PFSK-1 (cell line): ENCODE results near the gene RASGRP4.

Source experiments
- POLR2AphosphoS5 ChIP-seq: IDR thresholded peaks from 2 replicates; pipeline ENCODE4 v1.6.1; 2012; ENCODE audit warnings: low read depth, mild to moderate bottlenecking, control low read depth, low read length, moderate library complexity
- REST ChIP-seq, 2 experiments: IDR thresholded peaks; 2 replicates each; pipeline versions ENCODE4 v1.6.1 to v1.8.0; 2011 to 2012; ENCODE audit warnings: low read depth in 2 of 2, low read length in 2 of 2, control low read depth in 1 of 2, inconsistent platforms in 1 of 2, mild to moderate bottlenecking in 1 of 2, moderate library complexity in 1 of 2; ENCODE audit not compliant: insufficient read depth in 1 of 2
- SIN3A ChIP-seq: IDR thresholded peaks from 2 replicates; pipeline ENCODE4 v1.6.1; 2012; ENCODE audit warnings: mild to moderate bottlenecking, low read length, moderate library complexity, borderline replicate concordance; ENCODE audit not compliant: insufficient read depth
- TAF1 ChIP-seq: IDR thresholded peaks from 2 replicates; pipeline ENCODE4 v1.6.1; 2012; ENCODE audit warnings: low read length, control low read depth, borderline replicate concordance; ENCODE audit not compliant: insufficient read depth

GRCh38 chr19:38404858-38405257, 21.2 kb downstream of the RASGRP4 start:
- TF ChIP-seq SIN3A (no peak), POLR2AphosphoS5 (no peak), REST (IDR thresholded peaks at IDR 0.05; ENCODE audit: insufficient read depth in 1 of 2, low read depth in 2 of 2, low read length in 2 of 2) (no peak), TAF1 (no peak)
